ENCODE results near the gene FEM1A. TPM values are rescaled to one million over a fixed set of nuclear protein-coding genes. Genes with fewer than 3 reads are reported as not detected.

The FEM1A gene
- total and polyA plus RNA-seq, 2 of the 13 experiments (the other 11 are each of a cell fraction or from before 2014, with no cell fraction given): 3.2 to 10.8 TPM

- TF ChIP-seq, protein P1, sequence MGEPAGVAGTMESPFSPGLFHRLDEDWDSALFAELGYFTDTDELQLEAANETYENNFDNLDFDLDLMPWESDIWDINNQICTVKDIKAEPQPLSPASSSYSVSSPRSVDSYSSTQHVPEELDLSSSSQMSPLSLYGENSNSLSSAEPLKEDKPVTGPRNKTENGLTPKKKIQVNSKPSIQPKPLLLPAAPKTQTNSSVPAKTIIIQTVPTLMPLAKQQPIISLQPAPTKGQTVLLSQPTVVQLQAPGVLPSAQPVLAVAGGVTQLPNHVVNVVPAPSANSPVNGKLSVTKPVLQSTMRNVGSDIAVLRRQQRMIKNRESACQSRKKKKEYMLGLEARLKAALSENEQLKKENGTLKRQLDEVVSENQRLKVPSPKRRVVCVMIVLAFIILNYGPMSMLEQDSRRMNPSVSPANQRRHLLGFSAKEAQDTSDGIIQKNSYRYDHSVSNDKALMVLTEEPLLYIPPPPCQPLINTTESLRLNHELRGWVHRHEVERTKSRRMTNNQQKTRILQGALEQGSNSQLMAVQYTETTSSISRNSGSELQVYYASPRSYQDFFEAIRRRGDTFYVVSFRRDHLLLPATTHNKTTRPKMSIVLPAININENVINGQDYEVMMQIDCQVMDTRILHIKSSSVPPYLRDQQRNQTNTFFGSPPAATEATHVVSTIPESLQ (CRISPR knock-in tag; conservative IDR thresholded peaks at IDR 0.05): no peak
- TF ChIP-seq HNRNPH1 (optimal IDR thresholded peaks at IDR 0.05; ENCODE audit: low read depth, low read length) (no peak), CREM (IDR thresholded peaks at IDR 0.05) (peak; percentile 39; the same call in 1 of the 2 replicates), CREM (CRISPR knock-in tag; IDR thresholded peaks at IDR 0.05) (no peak), SIX1 (CRISPR knock-in tag; IDR thresholded peaks at IDR 0.05; ENCODE audit: borderline replicate concordance) (no peak), FOXA3 (CRISPR knock-in tag; IDR thresholded peaks at IDR 0.05) (0 out of 2 replicates have a peak, but pooled peaks have one; percentile 21), RBM22 (optimal IDR thresholded peaks at IDR 0.05; ENCODE audit: low read length) (peak; percentile 97), HNRNPLL (IDR thresholded peaks at IDR 0.05; ENCODE audit: low read depth, low read length, poor library complexity, severe bottlenecking) (peak; percentile 45), SOX13 (IDR thresholded peaks at IDR 0.05) (no peak), SOX13 (CRISPR knock-in tag; conservative IDR thresholded peaks at IDR 0.05 in 1 of 2, IDR thresholded peaks at IDR 0.05 in 1 of 2) (peak in 1 of 2 experiments; percentile 35; a peak in 1 of 4 replicates), SP2 (CRISPR knock-in tag; IDR thresholded peaks at IDR 0.05) (no peak)
- TF ChIP-seq, protein P2, sequence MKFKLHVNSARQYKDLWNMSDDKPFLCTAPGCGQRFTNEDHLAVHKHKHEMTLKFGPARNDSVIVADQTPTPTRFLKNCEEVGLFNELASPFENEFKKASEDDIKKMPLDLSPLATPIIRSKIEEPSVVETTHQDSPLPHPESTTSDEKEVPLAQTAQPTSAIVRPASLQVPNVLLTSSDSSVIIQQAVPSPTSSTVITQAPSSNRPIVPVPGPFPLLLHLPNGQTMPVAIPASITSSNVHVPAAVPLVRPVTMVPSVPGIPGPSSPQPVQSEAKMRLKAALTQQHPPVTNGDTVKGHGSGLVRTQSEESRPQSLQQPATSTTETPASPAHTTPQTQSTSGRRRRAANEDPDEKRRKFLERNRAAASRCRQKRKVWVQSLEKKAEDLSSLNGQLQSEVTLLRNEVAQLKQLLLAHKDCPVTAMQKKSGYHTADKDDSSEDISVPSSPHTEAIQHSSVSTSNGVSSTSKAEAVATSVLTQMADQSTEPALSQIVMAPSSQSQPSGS (CRISPR knock-in tag; IDR thresholded peaks at IDR 0.05): no peak
- TF ChIP-seq, protein P3, sequence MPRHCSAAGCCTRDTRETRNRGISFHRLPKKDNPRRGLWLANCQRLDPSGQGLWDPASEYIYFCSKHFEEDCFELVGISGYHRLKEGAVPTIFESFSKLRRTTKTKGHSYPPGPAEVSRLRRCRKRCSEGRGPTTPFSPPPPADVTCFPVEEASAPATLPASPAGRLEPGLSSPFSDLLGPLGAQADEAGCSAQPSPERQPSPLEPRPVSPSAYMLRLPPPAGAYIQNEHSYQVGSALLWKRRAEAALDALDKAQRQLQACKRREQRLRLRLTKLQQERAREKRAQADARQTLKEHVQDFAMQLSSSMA (CRISPR knock-in tag; IDR thresholded peaks at IDR 0.05): no peak
- TF ChIP-seq, protein P4, sequence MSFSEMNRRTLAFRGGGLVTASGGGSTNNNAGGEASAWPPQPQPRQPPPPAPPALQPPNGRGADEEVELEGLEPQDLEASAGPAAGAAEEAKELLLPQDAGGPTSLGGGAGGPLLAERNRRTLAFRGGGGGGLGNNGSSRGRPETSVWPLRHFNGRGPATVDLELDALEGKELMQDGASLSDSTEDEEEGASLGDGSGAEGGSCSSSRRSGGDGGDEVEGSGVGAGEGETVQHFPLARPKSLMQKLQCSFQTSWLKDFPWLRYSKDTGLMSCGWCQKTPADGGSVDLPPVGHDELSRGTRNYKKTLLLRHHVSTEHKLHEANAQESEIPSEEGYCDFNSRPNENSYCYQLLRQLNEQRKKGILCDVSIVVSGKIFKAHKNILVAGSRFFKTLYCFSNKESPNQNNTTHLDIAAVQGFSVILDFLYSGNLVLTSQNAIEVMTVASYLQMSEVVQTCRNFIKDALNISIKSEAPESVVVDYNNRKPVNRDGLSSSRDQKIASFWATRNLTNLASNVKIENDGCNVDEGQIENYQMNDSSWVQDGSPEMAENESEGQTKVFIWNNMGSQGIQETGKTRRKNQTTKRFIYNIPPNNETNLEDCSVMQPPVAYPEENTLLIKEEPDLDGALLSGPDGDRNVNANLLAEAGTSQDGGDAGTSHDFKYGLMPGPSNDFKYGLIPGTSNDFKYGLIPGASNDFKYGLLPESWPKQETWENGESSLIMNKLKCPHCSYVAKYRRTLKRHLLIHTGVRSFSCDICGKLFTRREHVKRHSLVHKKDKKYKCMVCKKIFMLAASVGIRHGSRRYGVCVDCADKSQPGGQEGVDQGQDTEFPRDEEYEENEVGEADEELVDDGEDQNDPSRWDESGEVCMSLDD (CRISPR knock-in tag; IDR thresholded peaks at IDR 0.05; ENCODE audit: borderline replicate concordance): no peak
Measured at GRCh38 chr19:4759388-4760284, 31.9 kb upstream of the FEM1A start (continued).
